GM19328 (cell line): ENCODE measurements around the gene ZSCAN10.
"Not testable (repeated sequence)": the region's sequence is repeated elsewhere in the genome, so short reads cannot be mapped to it uniquely, and the experiment has no call there.

Experiments used
- ATAC-seq: cut with Tn5 transposase; IDR thresholded peaks from one replicate; pipeline ENCODE4 v1.9.1; 2021; ENCODE audit warnings: mild to moderate bottlenecking, moderate library complexity; ENCODE audit not compliant: unreplicated experiment

ZSCAN10 gene

DNA sequence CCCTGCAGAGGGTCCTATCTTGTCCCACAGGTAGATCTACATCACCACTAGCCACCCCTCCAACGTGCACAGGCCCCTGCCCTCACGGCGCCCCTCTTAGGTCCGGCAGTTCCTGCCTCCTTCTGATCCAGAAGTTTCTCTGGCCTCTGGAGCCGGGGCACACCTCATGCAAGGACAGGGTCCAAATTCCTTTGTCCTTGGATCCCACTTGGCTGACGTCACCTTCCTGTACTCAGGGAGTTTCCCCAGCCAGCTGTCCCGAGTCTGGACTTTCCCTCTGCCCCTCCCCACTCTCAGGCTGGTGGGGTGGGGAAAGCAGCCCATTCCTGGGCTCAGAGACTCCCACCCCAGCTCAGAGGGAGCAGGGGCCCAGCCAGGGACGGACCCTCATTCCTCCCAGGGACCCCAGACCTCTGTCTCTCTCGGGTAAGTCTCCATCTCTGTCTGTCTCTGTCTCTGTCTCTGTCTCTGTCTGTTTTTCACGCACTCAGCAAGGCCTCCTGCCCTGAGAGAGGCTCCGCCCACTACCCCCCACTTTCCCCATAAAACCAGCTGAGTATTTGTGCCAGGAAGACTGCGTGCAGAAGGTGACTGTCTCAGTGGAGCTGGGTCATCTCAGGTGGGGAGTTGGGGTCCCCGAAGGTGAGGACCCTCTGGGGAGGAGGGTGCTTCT, 33.9 kb downstream of the ZSCAN10 start, which contains the start of gene IL32:
IL32 (plus strand) TSS at position 572 of the 673 bp plus-strand sequence. CDS start 172 bp downstream, outside the sequence.
- no peak for ATAC-seq

DNA sequence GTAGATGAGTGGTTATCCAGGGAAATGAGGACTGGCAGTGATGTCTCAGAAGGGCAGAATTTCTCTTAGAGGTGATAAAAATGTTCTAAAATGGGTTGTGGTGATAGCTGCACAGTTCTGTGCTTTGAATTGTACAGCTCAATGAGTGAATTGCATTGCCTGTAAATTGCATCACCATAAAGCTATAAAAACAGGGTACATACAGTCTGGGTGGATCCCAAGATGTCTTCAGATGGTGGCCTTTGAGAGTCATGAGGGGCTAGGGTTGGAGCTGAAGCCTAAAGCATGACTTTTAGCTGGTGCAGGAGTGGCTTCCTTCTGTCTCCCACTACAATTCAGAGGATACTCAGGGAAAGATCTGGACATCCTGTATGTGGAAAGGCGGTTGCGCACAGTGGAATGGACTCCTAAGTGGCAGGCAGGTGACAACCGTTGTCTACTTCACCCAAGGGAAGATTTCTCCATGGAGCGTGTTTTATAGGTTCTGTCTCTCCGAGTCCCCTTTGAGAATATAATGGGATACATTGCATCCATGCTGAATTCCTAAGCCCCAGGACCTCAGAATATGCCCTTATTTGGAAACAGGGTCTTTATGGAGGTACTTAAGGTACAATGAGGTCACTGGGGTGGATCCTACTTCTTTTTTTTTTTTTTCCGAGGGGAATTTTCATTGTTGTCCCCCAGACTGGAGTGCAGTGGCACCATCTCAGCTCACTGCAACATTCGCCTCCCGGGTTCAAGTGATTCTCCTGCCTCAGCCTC, 35.3 kb downstream of the ZSCAN10 start:
- no peak for ATAC-seq

DNA sequence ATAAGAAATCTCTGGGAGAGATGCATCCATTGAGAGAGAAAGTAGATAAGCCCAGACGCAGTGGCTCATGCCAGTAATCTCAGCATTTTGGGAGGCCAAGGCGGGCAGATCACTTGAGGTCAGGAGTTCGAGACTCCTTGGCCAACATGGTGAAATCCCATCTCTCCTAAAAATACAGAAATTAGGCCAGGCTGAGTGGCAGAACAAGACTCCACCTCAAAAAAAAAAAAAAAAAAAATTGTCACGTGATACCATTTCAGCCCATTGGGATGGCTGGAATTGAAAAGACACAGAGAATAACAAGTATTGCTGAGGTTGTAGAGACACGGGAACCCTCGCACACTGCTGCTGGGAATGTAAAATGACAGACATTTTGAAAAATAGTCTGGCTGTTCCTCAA, 36.5 kb downstream of the ZSCAN10 start:
- no peak for ATAC-seq

DNA sequence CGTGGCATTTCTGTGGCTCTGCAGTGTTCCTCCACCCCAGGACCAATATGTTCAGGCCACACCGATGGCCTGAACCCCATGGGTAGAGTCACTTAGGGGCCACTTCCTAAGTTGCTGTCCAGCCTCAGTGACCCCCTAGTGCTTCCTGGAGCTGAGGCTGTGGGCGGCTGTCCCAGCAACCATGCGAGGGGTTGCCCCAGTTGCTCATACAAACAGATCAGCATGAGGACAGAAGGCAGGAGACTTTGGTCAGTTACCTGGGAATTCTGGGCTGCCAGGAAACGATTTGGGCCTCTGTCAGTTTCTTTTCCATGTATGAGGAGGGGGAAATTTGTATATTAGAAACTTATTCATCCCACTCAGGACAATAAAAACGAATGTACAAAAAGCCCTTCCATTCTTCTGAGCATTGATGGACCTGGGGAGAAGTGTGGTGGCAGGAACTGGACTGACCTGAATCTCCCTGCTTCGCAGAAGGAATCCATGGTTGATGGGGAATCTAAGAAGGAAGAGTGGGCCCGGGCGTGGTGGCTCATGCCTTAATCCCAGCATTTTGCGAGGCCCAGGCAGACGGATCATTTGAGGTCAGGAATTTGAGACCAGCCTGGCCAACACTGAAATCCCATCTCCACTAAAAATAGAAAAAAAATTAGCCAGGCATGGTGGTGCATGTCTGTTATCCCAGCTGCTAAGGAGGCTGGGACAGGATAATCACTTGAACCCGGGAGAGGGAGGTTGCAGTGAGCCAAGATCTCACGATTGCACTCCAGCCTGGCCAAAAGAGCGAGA, 38.6 kb downstream of the ZSCAN10 start:
- no peak for ATAC-seq

DNA sequence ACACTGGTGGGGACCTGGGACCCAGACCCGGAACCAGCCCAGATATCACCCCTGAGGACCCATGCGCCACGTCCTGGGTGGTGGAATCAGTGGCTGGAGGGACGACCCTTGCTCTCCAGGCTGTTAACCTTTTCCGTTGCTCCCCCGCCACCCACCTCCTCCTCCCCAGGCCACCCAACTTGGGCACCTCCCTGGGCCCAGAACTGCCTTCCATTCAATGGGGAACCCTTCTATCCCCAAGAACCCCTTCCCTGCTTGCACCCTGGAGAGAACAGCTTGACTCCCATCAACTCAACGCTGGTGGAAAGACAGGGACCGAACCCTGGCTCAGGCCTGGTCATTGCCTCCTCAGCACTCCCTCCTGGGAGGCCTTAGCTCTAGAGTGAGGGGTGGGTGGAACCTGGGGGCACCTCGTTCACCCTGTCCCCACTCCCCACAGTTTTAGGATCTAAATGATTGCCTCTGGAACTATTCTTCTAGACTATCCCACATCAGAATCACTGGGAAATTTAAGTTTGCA, 39.3 kb downstream of the ZSCAN10 start:
- ATAC-seq = no peak

DNA sequence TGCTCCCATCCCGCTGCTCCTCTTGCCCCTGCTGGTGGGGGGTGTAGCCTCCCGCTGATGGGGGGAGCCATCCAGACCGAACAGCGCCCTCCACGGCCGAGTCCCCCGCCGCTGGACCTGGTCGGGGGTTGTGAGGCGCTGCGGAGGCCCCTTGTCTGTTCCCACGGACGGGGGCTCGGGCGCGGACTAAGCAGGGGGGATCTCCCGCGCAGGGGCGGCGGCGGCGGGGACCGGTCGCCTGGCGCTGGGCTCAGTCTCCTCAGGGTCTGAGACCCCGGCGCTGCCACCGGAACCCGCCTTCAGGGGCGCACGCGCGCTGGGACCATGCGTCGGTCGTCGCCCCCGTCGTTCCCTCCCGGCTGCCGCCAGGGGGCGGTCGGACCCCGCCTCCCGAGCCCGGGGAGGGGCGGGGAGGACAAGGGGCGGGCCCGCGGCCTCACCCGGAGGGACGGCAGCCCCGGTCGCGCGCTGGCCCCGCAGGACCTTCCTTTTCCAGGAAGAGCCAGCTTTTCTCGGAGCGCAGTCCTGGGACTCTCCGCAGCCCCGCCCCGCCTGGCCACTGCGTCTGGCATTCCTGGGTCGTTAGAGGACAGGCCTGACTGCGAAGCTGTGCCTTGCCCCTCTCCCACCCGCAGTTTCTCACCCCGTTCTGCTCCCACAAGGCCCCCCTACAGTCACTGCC, 39.9 kb downstream of the ZSCAN10 start:
- ATAC-seq = peak; percentile 58

DNA sequence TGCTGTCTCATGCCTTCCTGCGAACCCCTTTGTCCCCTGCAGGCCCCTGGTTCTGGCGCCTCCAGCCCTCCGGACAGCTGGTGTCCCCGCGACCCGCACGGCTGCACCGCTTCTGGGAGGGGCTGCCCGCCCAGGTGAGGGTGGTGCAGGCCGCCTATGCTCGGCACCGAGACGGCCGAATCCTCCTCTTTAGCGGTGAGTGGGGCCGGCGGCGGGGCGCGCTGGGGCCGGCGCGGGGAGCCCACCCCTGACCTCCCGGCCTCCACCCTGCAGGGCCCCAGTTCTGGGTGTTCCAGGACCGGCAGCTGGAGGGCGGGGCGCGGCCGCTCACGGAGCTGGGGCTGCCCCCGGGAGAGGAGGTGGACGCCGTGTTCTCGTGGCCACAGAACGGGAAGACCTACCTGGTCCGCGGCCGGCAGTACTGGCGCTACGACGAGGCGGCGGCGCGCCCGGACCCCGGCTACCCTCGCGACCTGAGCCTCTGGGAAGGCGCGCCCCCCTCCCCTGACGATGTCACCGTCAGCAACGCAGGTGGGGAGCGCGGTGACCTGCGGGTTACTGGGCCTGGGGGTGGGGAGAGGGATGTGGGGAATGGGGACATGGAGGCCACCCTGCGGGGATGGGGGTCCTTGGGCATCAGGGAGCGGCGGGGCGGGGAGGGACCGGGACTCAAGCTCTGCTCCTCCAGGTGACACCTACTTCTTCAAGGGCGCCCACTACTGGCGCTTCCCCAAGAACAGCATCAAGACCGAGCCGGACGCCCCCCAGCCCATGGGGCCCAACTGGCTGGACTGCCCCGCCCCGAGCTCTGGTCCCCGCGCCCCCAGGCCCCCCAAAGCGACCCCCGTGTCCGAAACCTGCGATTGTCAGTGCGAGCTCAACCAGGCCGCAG, 40.7 kb downstream of the ZSCAN10 start:
- ATAC-seq = peak; percentile 15

DNA sequence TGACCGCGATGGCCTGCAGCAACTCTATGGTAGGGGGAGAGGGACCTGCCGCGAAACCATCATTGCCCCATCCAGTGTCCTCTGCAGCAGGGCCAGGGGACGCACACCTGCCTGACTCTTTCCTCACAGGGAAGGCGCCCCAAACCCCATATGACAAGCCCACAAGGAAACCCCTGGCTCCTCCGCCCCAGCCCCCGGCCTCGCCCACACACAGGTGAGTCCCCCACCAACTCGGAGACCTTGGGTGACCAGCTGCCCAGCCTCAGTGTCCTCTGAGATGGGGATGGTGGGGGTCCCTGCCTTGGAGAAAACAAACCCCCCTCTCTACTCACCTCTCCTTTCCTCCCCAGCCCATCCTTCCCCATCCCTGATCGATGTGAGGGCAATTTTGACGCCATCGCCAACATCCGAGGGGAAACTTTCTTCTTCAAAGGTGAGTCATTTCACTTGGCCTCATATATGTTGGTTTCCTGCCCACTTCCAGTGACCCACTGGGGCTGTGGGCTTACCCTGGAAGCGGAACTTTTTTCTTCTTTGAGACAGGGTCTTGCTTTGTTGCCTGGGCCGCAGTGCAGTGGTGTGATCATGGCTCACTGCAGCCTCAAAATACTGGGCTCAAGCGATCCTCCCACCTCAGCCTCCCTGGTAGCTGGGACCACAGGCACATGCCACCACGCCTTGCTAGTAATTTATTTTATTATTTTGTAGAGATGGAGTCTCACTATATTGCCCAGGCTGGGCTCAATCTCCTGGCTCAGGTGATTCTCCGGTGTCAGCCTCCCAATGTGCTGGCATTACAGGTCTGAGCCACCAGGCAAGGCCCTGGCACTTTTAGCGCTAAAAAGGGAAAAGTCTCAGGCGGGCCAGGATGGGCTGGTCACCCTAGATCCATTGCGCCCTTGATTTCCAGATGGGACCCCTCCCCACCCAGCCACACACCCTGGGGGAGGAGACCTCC, 41.6 kb downstream of the ZSCAN10 start:
- no peak for ATAC-seq

DNA sequence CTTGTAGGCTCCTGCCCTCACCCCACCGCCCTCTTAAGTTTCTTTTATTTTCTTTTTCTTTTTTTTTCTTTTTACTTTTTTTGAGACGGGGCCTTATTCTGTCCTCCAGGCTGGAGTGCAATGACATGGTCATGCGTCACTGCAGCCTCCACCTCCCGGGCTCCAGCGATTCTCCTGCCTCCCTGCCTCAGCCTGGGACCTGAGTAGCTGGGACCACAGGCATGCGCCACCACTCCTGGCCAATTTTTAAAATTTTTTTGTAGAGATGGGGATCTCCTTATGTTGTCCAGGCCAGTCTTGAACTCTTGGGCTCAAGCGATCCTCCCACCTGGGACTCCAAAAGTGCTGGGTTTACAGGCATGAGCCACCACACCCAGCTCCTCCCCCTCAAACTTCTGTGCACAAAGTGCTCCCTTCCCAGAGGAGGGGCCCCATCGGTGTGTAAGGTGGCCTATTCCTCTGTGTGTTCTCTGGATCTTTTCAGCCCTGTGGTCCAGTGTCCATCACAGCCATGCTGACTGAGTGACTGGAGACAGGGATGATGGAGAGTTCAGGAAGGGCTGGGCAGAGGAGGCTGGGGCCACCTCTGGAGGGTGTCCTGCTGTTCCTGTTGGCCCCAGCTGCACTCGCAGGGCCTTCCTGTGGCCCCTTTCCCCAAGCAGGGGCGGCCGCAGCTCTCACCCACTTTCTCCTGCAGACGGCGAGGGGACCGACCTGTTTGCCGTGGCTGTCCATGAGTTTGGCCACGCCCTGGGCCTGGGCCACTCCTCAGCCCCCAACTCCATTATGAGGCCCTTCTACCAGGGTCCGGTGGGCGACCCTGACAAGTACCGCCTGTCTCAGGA, 42.5 kb downstream of the ZSCAN10 start:
- ATAC-seq = no peak

DNA sequence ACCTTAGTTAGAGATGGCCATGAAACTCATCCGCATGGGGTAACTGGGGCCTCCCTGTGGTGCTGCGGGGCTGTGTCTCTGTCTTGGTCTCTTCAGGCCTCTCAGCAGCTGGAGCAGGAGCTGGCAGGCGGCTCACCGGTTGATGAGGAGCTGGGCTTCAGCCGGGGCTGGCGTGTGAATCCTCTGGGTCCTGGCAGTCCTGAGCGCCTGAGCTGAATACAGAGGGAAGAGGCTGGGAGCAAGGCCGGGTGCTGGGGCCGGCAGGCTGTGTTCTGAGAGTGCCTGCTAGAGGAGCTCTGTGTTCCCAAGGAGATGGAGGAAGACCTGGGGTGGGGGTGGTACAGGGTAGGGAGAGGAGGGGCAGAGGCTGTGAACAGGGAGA, 43.4 kb downstream of the ZSCAN10 start:
- ATAC-seq = not testable (repeated sequence)

DNA sequence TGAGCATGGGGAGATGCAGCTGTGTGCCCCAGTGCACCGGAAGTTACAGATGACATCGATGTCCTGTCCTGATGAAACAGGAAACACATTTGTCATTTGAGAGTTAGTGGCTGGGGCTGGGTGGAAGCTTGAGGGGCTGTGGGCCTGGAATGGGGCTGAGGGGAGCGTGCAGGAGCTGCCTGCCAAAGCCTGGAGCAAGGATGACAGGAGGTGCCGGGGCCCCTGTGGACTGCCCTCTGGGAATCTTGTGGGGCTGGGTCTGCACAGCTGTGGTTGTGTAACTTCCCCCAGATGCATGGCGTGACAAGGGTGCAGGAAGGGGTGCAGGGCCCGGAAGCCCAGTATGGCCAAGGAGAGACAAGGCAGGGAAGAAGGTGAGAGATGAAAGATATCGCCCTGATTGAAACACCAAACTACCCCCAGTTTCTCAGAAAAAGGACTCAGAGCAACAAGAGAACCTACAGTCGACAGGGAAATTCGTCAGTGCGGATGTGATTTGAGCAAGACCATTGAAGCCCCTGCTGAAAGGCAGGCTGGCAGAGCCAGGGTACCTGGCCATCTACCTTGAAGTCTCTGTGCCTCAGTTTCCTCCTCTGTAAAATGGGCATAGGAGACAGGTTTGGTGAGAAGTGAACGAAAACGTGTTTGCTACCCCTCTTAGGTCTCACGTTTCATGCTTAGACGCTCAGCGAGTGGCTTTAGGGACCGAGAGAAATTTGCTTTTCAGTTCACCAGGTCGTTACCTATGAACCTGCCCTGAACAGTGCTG, 43.9 kb downstream of the ZSCAN10 start:
- ATAC-seq = no peak

DNA sequence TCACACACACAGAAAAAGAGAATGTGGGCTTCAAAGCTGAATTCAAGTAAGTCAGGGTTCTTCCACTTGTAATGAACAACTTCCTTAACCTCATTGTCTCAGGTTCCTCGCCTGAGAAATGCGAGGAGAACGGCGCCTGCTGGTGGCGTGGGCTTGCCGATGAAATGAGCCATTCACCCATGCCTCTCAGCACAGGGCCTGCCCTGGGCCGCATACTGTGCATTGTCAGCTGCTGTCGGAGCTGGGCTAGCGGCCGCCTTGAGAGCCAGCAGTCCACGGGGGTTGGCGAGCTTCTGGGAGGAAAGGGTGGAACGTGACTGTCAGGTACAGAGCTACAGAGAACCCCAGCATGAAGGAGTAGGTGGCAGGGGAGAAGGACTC, 45.8 kb downstream of the ZSCAN10 start:
- ATAC-seq = not testable (repeated sequence)

DNA sequence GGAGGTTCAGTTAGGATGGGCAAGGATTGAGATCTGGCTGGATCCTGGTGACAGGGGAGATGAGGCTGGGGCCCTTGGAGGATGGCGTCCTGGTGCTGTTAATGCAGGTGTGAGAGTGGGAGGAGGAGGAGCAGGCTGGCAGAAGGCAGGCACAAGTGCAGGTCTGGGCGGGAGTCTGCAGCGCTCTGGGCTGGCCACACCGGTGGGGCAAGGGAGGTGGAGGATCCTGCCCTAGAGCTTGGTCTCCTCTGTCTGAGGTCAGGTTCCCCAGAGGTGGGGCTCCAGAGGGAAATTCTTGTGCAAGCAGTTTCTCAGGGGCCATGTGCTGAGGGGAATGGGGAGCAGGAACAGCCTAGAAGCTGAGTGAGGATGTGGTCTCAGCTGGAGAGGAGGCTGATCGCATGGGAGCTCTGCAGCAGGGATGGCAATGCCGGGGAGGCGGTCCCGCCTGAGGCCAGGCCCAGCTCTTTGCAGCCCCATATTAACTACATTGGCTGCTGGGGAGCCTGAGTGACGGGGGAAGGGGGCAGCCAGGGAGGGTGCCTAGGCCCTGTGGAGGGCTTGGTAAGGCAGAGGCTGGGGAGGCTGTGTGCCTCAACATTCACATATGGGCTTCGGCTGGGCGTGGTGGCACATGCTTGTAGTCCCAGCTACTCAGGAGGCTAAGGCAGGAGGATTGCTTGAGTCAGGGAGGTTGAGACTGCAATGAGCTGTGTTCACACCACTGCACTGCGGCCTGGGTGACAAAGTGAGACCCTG, 46.3 kb downstream of the ZSCAN10 start:
- ATAC-seq = not testable (repeated sequence)

DNA sequence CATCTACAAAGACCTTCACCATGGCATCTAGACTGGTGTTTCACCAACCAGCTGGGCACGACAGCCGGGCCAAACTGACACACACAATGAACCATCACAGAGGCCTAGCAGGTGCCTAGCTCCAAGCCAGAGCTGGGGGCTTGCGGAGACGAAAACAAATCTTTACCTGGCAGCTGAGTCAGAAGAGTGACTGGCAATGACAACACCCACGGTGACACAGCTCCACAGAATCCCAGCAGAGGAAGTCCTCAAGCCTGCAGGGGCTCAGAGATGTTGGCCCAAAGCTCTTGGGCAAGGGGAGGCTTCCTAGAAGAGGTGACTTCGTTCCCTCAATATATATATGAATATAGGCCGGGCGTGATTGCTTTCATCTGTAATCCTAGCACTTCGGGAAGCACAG, 47.6 kb downstream of the ZSCAN10 start:
- ATAC-seq = no peak

DNA sequence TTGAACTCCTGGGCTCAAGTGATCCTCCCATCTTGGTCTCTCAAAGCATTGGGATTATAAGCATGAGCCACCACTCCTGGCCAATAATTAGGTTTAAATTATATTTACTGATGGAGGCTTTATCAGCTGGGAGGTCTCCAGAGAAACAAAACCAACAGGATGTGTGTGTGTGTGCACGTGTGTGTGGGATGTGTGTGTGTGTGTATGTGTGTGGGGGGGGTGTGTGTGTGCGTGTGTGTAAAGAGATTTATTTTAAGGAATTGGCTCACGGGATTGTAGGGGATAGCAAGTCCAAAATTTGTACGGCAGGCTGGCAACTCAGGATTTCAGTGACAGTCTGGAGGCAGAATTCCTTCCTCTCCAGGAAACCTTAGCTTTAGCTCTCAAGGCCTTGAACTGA, 48.1 kb downstream of the ZSCAN10 start:
- ATAC-seq = no peak

DNA sequence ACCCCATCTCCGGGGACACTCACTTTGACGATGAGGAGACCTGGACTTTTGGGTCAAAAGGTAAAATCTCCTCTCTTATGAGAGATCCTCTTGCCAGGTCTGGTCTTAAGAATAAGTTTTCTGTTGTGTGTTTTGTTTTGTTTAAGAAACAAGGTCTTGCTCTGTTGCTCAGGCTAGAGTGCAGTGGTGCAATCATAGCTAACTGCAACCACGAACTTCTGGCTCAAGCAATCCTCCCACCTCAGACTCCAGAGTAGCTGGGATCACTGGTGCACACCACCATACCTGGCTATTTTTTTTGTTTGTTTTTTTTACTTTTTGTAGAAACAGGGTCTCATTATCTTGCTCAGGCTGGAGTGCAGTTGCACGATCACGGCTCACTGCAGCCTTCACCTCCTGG, 48.6 kb downstream of the ZSCAN10 start:
- ATAC-seq = no peak
